ENCODE measurements around the gene SLC2A9.

Gene SLC2A9

GRCh38 chr4:10036807-10037342, 15.6 kb upstream of the SLC2A9 start:
- H3K27me3 ChIP-seq (ENCODE audit: insufficient read depth, low read length), result no peaks in the 10 kb centered on the region

GRCh38 chr4:10035130-10035529, 13.8 kb upstream of the SLC2A9 start:
- H3K4me1 ChIP-seq (ENCODE audit: insufficient read depth, low read length), result 0 out of 2 replicates have a peak, but pooled peaks cover 3% of the 10 kb centered on the region
- H3K4me3 ChIP-seq (ENCODE audit: low read length), result no peak overlapping the region
- no peak overlapping the region for H3K9ac ChIP-seq (ENCODE audit: low read depth, low read length)
- no peaks in the 10 kb centered on the region for H3K27me3 ChIP-seq (ENCODE audit: insufficient read depth, low read length)
- no peaks in the 10 kb centered on the region for H3K9me3 ChIP-seq (ENCODE audit: insufficient read depth, low read depth, low read length)
- no peaks in the 10 kb centered on the region for H3K36me3 ChIP-seq (ENCODE audit: insufficient read depth, low read depth, low read length)
- no peak overlapping the region for H3K27ac ChIP-seq (ENCODE audit: low read length)

More at GRCh38 chr4:10036807-10037342, 15.6 kb upstream of the SLC2A9 start:
- Histone ChIP-seq H3K36me3 (ENCODE audit: insufficient read depth, low read depth, low read length) (no peaks in the 10 kb centered on the region), H3K4me1 (ENCODE audit: insufficient read depth, low read length) (no peaks in the 10 kb centered on the region), H3K9ac (ENCODE audit: low read depth, low read length) (no peak overlapping the region), H3K4me3 (ENCODE audit: low read length) (no peak overlapping the region), H3K27ac (ENCODE audit: low read length) (no peak overlapping the region), H3K9me3 (ENCODE audit: insufficient read depth, low read depth, low read length) (no peaks in the 10 kb centered on the region)

DNA sequence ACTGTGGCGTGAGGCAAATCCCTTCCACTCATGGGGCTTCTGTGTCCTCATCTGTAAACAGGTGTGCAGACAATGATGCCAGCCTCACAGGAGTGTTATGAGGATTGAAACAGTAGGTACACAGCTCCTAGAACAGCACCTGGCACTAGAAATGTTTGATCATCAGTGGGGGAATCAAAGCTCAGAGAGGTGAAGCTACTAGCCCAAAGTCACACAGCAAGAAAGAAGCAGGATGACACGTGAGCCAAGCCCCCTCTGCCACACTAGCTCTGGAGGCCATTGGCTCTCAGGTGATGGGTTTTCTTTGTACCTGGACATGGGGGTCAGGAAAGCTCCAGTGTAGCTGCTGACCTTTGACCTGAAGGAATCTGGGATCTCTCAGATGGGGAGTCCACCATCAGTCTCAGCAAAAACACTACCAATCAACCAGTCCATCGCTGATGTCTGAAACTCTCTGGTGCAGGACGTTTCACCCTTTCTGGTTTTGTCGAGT, 13.4 kb upstream of the SLC2A9 start:
- Histone ChIP-seq H3K9ac (ENCODE audit: low read depth, low read length) (no peak overlapping the region), H3K27ac (ENCODE audit: low read length) (no peak overlapping the region), H3K9me3 (ENCODE audit: insufficient read depth, low read depth, low read length) (no peaks in the 10 kb centered on the region), H3K4me3 (ENCODE audit: low read length) (no peak overlapping the region), H3K4me1 (ENCODE audit: insufficient read depth, low read length) (0 out of 2 replicates have a peak, but pooled peaks cover 3% of the 10 kb centered on the region), H3K36me3 (ENCODE audit: insufficient read depth, low read depth, low read length) (no peaks in the 10 kb centered on the region), H3K27me3 (ENCODE audit: insufficient read depth, low read length) (no peaks in the 10 kb centered on the region)

DNA sequence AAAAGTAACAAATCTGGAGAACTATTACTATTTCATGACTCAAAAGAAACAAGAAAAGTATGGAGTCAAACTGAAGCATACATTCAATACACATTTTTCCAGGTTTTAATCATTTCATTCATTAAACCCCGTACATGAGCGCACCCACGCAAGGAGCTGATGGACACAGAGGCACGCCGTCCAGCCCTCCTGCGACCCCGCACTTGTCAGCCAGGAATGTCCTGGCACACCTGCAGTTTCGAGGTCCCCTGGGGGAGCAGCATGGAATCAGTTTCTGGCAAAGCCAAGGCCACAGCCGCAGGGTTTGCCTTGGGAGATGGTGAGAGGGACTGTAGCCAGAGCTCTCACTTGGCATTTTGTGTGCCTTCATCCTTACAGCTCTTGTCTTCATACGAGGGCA, 12.8 kb upstream of the SLC2A9 start:
- no peak overlapping the region for H3K27ac ChIP-seq (ENCODE audit: low read length)
- no peaks in the 10 kb centered on the region for H3K27me3 ChIP-seq (ENCODE audit: insufficient read depth, low read length)
- no peak overlapping the region for H3K4me3 ChIP-seq (ENCODE audit: low read length)
- 0 out of 2 replicates have a peak, but pooled peaks cover 3% of the 10 kb centered on the region for H3K4me1 ChIP-seq (ENCODE audit: insufficient read depth, low read length)
- H3K9me3 ChIP-seq (ENCODE audit: insufficient read depth, low read depth, low read length), result no peaks in the 10 kb centered on the region
- no peak overlapping the region for H3K9ac ChIP-seq (ENCODE audit: low read depth, low read length)
- no peaks in the 10 kb centered on the region for H3K36me3 ChIP-seq (ENCODE audit: insufficient read depth, low read depth, low read length)

DNA sequence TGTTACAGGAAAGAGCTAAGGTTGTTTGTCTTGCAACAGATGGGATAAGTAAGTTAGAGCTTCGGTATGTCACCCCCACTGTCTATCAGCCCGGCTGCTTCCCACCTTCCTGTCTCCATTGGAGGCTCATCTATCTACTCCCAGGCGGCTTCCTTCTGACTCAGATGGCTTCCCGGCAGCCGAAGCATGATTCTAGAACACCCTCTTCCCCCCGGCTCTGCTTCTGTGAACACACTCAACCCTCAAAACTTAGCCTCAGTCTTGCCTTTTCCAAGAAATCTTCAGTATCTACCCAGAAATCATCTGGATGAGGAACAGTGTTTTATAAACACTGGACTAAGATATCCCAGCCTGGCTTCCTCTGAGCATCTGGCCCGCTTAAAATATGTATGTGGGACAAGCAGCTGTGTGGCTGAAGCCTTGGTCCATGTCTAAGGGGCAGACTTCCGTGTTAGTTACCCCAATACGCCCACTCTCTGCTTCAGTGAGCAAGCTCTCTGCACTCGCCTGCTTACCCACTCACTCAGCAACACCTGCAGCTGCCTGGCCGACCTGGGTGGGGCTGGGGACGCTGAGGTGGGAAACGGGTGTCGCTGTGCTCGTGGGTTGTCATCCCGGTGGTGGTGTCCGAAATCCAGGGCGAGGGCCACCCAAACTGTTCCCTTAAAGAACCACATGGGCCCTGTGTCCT, 12.0 kb upstream of the SLC2A9 start:
- H3K4me3 ChIP-seq (ENCODE audit: low read length), result no peak overlapping the region
- H3K27ac ChIP-seq (ENCODE audit: low read length), result no peak overlapping the region
- no peak overlapping the region for H3K9ac ChIP-seq (ENCODE audit: low read depth, low read length)

DNA sequence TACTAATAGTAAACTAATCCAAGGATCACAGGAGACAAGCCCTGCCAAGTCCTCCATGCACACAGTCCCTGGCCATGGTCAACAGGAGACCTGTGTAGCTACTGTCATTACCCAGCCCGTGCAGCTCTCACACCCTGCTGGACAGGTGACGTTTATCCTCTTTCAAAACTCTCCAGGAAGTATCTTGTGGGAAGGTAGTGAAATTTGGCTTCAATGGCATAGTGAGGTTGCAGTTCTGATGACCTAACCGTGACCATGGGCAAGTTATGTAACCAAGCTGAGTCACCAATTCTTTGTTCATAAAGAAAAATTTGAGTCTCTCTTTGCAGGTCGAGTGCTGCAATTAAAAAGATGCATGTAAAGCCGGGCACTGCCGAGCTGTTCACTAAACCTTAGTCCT, 11.3 kb upstream of the SLC2A9 start:
- H3K27me3 ChIP-seq (ENCODE audit: insufficient read depth, low read length), result no peaks in the 10 kb centered on the region
- H3K4me1 ChIP-seq (ENCODE audit: insufficient read depth, low read length), result 0 out of 2 replicates have a peak, but pooled peaks cover 3% of the 10 kb centered on the region
- H3K9ac ChIP-seq (ENCODE audit: low read depth, low read length), result no peak overlapping the region
- H3K36me3 ChIP-seq (ENCODE audit: insufficient read depth, low read depth, low read length), result no peaks in the 10 kb centered on the region
- no peak overlapping the region for H3K4me3 ChIP-seq (ENCODE audit: low read length)
- H3K9me3 ChIP-seq (ENCODE audit: insufficient read depth, low read depth, low read length), result no peaks in the 10 kb centered on the region
- no peak overlapping the region for H3K27ac ChIP-seq (ENCODE audit: low read length)

More for the DNA sequence above, 12.0 kb upstream of the SLC2A9 start:
- Histone ChIP-seq H3K4me1 (ENCODE audit: insufficient read depth, low read length) (0 out of 2 replicates have a peak, but pooled peaks cover 3% of the 10 kb centered on the region), H3K9me3 (ENCODE audit: insufficient read depth, low read depth, low read length) (no peaks in the 10 kb centered on the region), H3K36me3 (ENCODE audit: insufficient read depth, low read depth, low read length) (no peaks in the 10 kb centered on the region), H3K27me3 (ENCODE audit: insufficient read depth, low read length) (no peaks in the 10 kb centered on the region)

- Histone ChIP-seq H3K27me3 (ENCODE audit: insufficient read depth, low read length) (no peaks in the 10 kb centered on the region), H3K4me1 (ENCODE audit: insufficient read depth, low read length) (0 out of 2 replicates have a peak, but pooled peaks cover 3% of the 10 kb centered on the region), H3K9ac (ENCODE audit: low read depth, low read length) (no peak overlapping the region), H3K27ac (ENCODE audit: low read length) (no peak overlapping the region), H3K4me3 (ENCODE audit: low read length) (no peak overlapping the region), H3K9me3 (ENCODE audit: insufficient read depth, low read depth, low read length) (no peaks in the 10 kb centered on the region), H3K36me3 (ENCODE audit: insufficient read depth, low read depth, low read length) (no peaks in the 10 kb centered on the region)
Observed at GRCh38 chr4:10031668-10032590, 10.6 kb upstream of the SLC2A9 start.

DNA sequence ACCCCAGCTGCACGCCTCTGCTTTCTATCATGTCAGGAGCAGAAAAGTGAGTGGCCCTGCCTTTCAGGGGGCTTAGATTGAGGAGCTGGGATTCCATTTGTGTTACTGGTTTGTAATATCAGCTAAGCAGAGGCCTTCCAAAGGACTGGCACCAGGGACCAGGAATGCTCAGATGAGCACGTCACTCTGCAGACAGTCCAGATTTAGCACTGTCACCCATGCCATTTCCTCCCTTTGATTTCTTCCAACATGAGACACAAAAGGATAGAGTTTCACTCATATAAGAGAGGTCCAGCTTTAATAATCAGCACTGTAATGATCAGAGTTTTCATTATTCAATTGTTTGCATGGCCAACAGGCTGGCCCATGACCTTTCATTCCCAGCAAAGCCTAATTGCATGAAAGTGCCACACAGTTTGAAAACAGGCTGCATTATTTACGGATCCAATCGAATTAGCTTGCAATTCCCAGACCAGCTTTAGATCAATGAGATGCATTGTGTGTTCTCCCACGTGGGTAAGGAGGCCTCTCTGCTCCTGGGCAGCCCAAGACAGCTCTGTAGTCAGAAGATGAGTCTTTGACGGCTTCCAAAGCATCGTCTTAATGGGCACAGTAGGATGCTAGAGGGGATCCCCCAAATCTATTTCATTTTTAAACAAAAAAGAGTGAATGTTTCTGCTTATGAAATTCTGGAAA, 9.8 kb upstream of the SLC2A9 start:
- 0 out of 2 replicates have a peak, but pooled peaks cover 3% of the 10 kb centered on the region for H3K4me1 ChIP-seq (ENCODE audit: insufficient read depth, low read length)
- no peak overlapping the region for H3K9ac ChIP-seq (ENCODE audit: low read depth, low read length)
- H3K27ac ChIP-seq (ENCODE audit: low read length), result no peak overlapping the region
- H3K9me3 ChIP-seq (ENCODE audit: insufficient read depth, low read depth, low read length), result no peaks in the 10 kb centered on the region
- no peaks in the 10 kb centered on the region for H3K27me3 ChIP-seq (ENCODE audit: insufficient read depth, low read length)
- H3K4me3 ChIP-seq (ENCODE audit: low read length), result no peak overlapping the region
- H3K36me3 ChIP-seq (ENCODE audit: insufficient read depth, low read depth, low read length), result no peaks in the 10 kb centered on the region

GRCh38 chr4:10029403-10029802, 8.1 kb upstream of the SLC2A9 start:
- peaks cover 8% of the 10 kb centered on the region; the same call in 1 of the 2 replicates for H3K27me3 ChIP-seq (ENCODE audit: insufficient read depth, low read length)
- H3K27ac ChIP-seq (ENCODE audit: low read length), result no peak overlapping the region
- no peak overlapping the region for H3K4me3 ChIP-seq (ENCODE audit: low read length)
- no peaks in the 10 kb centered on the region for H3K9me3 ChIP-seq (ENCODE audit: insufficient read depth, low read depth, low read length)
- 0 out of 2 replicates have a peak, but pooled peaks cover 3% of the 10 kb centered on the region for H3K4me1 ChIP-seq (ENCODE audit: insufficient read depth, low read length)
- no peaks in the 10 kb centered on the region for H3K36me3 ChIP-seq (ENCODE audit: insufficient read depth, low read depth, low read length)
- no peak overlapping the region for H3K9ac ChIP-seq (ENCODE audit: low read depth, low read length)

GRCh38 chr4:10028910-10029309, 7.6 kb upstream of the SLC2A9 start:
- H3K27me3 ChIP-seq (ENCODE audit: insufficient read depth, low read length), result peaks cover 8% of the 10 kb centered on the region; the same call in 1 of the 2 replicates
- 0 out of 2 replicates have a peak, but pooled peaks cover 3% of the 10 kb centered on the region for H3K4me1 ChIP-seq (ENCODE audit: insufficient read depth, low read length)
- H3K9ac ChIP-seq (ENCODE audit: low read depth, low read length), result no peak overlapping the region
- no peak overlapping the region for H3K4me3 ChIP-seq (ENCODE audit: low read length)
- H3K36me3 ChIP-seq (ENCODE audit: insufficient read depth, low read depth, low read length), result no peaks in the 10 kb centered on the region
- H3K27ac ChIP-seq (ENCODE audit: low read length), result no peak overlapping the region
- H3K9me3 ChIP-seq (ENCODE audit: insufficient read depth, low read depth, low read length), result no peaks in the 10 kb centered on the region

- Histone ChIP-seq H3K36me3 (ENCODE audit: insufficient read depth, low read depth, low read length) (no peaks in the 10 kb centered on the region), H3K27me3 (ENCODE audit: insufficient read depth, low read length) (peaks cover 8% of the 10 kb centered on the region; the same call in 1 of the 2 replicates), H3K27ac (ENCODE audit: low read length) (no peak overlapping the region), H3K4me1 (ENCODE audit: insufficient read depth, low read length) (0 out of 2 replicates have a peak, but pooled peaks cover 3% of the 10 kb centered on the region), H3K9me3 (ENCODE audit: insufficient read depth, low read depth, low read length) (no peaks in the 10 kb centered on the region), H3K9ac (ENCODE audit: low read depth, low read length) (no peak overlapping the region), H3K4me3 (ENCODE audit: low read length) (no peak overlapping the region)
Observed at GRCh38 chr4:10026485-10026884, 5.2 kb upstream of the SLC2A9 start.
